Liver (tissue), 9 donors: ENCODE measurements around the gene CACNA1C. TPM values are rescaled to one million over a fixed set of nuclear protein-coding genes. Genes with fewer than 3 reads are reported as not detected.

Source experiments
- DNase-seq: peaks from one replicate; pipeline ENCODE4 v3.0.0-alpha.2; 2017; ENCODE audit warnings: low spot score
- H3K27ac ChIP-seq, 2 donors: one replicate each; pipeline ENCODE4 v1.7.0; 2013; ENCODE audit warnings: inconsistent platforms in 2 of 2, low read length in 2 of 2, control low read depth in 1 of 2, low read depth in 1 of 2, mild to moderate bottlenecking in 1 of 2
- H3K27me3 ChIP-seq, 4 donors: one replicate each; pipeline versions ENCODE4 v1.6.1 to v1.7.0; 2013; ENCODE audit warnings: low read length in 3 of 4, inconsistent platforms in 1 of 4, mild to moderate bottlenecking in 1 of 4, moderate library complexity in 1 of 4; ENCODE audit not compliant: control insufficient read depth in 4 of 4, insufficient read depth in 4 of 4
- H3K36me3 ChIP-seq, 4 donors: one replicate each; pipeline versions ENCODE4 v1.6.1 to v1.7.0; 2013; ENCODE audit warnings: low read length in 3 of 4, mild to moderate bottlenecking in 3 of 4, low read depth in 1 of 4, moderate library complexity in 1 of 4; ENCODE audit not compliant: control insufficient read depth in 4 of 4, insufficient read depth in 3 of 4
- H3K4me1 ChIP-seq, 4 donors: one replicate each; pipeline versions ENCODE4 v1.6.1 to v1.7.0; 2013; ENCODE audit warnings: low read length in 3 of 4, mild to moderate bottlenecking in 3 of 4, moderate library complexity in 1 of 4; ENCODE audit not compliant: control insufficient read depth in 4 of 4, insufficient read depth in 4 of 4
- H3K4me3 ChIP-seq, 3 donors: one replicate each; pipeline versions ENCODE4 v1.6.1 to v1.7.0; 2013; ENCODE audit warnings: low read length in 3 of 3, control low read depth in 1 of 3, low read depth in 1 of 3, mild to moderate bottlenecking in 1 of 3
- H3K9ac ChIP-seq, 2 donors: one replicate each; pipeline ENCODE4 v1.7.0; 2013; ENCODE audit warnings: low read length in 2 of 2, mild to moderate bottlenecking in 2 of 2, moderate library complexity in 2 of 2, control low read depth in 1 of 2, low read depth in 1 of 2
- H3K9me3 ChIP-seq, 4 donors: one replicate each; pipeline versions ENCODE4 v1.6.1 to v1.7.0; 2013; ENCODE audit warnings: low read length in 3 of 4; ENCODE audit not compliant: control insufficient read depth in 4 of 4
- EGR1 ChIP-seq, 2 donors: IDR thresholded peaks; 2 replicates each; pipeline ENCODE4 v1.6.1; 2016 to 2018; ENCODE audit warnings: antibody characterized with exemption in 2 of 2, low read depth in 2 of 2
- FOXA1 ChIP-seq: IDR thresholded peaks from 2 replicates; pipeline ENCODE4 v1.6.1; 2016; ENCODE audit warnings: antibody characterized with exemption
- GABPA ChIP-seq, 2 donors: IDR thresholded peaks in 1 of 2; conservative IDR thresholded peaks in 1 of 2; 2 replicates each; pipeline ENCODE4 v1.6.1; 2016; ENCODE audit warnings: antibody characterized with exemption in 2 of 2, mild to moderate bottlenecking in 1 of 2, moderate library complexity in 1 of 2
- HNF4A ChIP-seq, 2 donors: conservative IDR thresholded peaks; 2 replicates each; pipeline ENCODE4 v1.6.1; 2016; ENCODE audit warnings: antibody characterized with exemption in 2 of 2, mild to moderate bottlenecking in 2 of 2
- HNF4G ChIP-seq: IDR thresholded peaks from 2 replicates; pipeline ENCODE4 v1.6.1; 2016; ENCODE audit warnings: antibody characterized with exemption
- JUND ChIP-seq, 2 donors: IDR thresholded peaks; 2 replicates each; pipeline ENCODE4 v1.6.1; 2016; ENCODE audit warnings: antibody characterized with exemption in 2 of 2
- NR2F2 ChIP-seq: IDR thresholded peaks from 2 replicates; pipeline ENCODE4 v1.6.1; 2016; ENCODE audit warnings: antibody characterized with exemption
- RAD21 ChIP-seq, 2 donors: IDR thresholded peaks; 2 replicates each; pipeline ENCODE4 v1.6.1; 2016; ENCODE audit warnings: antibody characterized with exemption in 2 of 2, mild to moderate bottlenecking in 2 of 2
- RXRA ChIP-seq, 2 donors: IDR thresholded peaks; 2 replicates each; pipeline ENCODE4 v1.6.1; 2017 to 2018; ENCODE audit warnings: antibody characterized with exemption in 2 of 2, mild to moderate bottlenecking in 1 of 2
- TAF1 ChIP-seq: conservative IDR thresholded peaks from 2 replicates; pipeline ENCODE4 v1.6.1; 2016; ENCODE audit warnings: antibody characterized with exemption, mild to moderate bottlenecking
- YY1 ChIP-seq: IDR thresholded peaks from 2 replicates; pipeline ENCODE4 v1.6.1; 2016; ENCODE audit warnings: antibody characterized with exemption, mild to moderate bottlenecking
- ZBTB33 ChIP-seq: IDR thresholded peaks from 2 replicates; pipeline ENCODE4 v1.6.1; 2016; ENCODE audit warnings: antibody characterized with exemption
- WGBS: extraction: QIAGEN DNeasy Blood & Tissue Kit; methylation state at CpG from one replicate; pipeline ENCODE4 v1.1.7; 2013; 5-methylcytosine and 5-hydroxymethylcytosine counted together
- polyA plus RNA-seq, 2 donors: library from polyadenylated mRNA; stranded (reverse) in 1 of 2; unstranded in 1 of 2; fragments of 200-250 nt in 1 of 2; fragments of >200 nt in 1 of 2; fragmentation: Nextera tagmentation in 1 of 2; extraction: Ambion mirVana in 1 of 2; gene quantifications; one replicate each; pipeline versions ENCODE4 v1.2.1 to v1.2.3, GENCODE V29; 2013 to 2015
- total RNA-seq, 2 donors: library from RNA; depleted of rRNA; stranded (reverse); fragments of >200 nt; gene quantifications; one replicate each; pipeline ENCODE4 v1.2.3, GENCODE V29; 2014
- TF ChIP-seq, protein P1 (sequence below): IDR thresholded peaks from 2 replicates; pipeline ENCODE4 v1.6.1; 2016; ENCODE audit warnings: antibody characterized with exemption, mild to moderate bottlenecking
- TF ChIP-seq, protein P2 (sequence below): IDR thresholded peaks from 2 replicates; pipeline ENCODE4 v1.6.1; 2016; ENCODE audit warnings: antibody characterized with exemption
- TF ChIP-seq, protein P3 (sequence below): fragments of 150-350 bp; IDR thresholded peaks from 2 replicates; pipeline ENCODE4 v1.5.1; 2017; ENCODE audit warnings: improper control_type of control experiment, low read depth, low read length; ENCODE audit not compliant: missing input control
- donor health status: healthy.
- donor health status: healthy.
- donor health status: healthy.
- donor health status: healthy.
- donor health status: healthy.

The CACNA1C gene
- total and polyA plus RNA-seq, 4 donors = 0.23 to 1.9 (median 0.41) TPM

DNA sequence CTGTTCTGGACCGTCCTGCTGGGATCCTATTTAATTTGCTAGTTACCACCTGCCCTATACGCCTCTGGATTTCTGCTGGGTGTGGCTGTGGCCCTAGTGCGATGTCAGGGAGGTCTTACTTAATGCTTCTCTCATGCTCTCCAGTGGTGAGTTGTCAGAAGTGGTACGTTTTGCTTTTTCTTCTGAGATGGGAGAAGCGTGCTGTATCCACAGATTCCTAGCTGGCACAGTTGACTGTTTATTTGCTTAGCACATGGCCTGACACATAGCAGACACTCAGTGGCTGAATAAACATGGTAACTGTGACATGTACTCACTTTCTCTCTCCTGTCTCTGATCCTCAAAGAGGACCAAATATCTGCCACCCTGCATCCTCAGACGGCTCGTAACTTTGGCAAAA lies 107.3 kb downstream of the CACNA1C start (continued):
- no peak for TF ChIP-seq ZBTB33

- no peaks in the 10 kb centered on the region for H3K27me3 ChIP-seq
- H3K4me1 ChIP-seq = peaks cover 0 to 4% (median 3%) of the 10 kb centered on the region in 4 donors
- H3K9ac ChIP-seq = no peak overlapping the region
- H3K27ac ChIP-seq = no peak overlapping the region
- H3K36me3 ChIP-seq = no peaks in the 10 kb centered on the region
- TF ChIP-seq, protein P1, sequence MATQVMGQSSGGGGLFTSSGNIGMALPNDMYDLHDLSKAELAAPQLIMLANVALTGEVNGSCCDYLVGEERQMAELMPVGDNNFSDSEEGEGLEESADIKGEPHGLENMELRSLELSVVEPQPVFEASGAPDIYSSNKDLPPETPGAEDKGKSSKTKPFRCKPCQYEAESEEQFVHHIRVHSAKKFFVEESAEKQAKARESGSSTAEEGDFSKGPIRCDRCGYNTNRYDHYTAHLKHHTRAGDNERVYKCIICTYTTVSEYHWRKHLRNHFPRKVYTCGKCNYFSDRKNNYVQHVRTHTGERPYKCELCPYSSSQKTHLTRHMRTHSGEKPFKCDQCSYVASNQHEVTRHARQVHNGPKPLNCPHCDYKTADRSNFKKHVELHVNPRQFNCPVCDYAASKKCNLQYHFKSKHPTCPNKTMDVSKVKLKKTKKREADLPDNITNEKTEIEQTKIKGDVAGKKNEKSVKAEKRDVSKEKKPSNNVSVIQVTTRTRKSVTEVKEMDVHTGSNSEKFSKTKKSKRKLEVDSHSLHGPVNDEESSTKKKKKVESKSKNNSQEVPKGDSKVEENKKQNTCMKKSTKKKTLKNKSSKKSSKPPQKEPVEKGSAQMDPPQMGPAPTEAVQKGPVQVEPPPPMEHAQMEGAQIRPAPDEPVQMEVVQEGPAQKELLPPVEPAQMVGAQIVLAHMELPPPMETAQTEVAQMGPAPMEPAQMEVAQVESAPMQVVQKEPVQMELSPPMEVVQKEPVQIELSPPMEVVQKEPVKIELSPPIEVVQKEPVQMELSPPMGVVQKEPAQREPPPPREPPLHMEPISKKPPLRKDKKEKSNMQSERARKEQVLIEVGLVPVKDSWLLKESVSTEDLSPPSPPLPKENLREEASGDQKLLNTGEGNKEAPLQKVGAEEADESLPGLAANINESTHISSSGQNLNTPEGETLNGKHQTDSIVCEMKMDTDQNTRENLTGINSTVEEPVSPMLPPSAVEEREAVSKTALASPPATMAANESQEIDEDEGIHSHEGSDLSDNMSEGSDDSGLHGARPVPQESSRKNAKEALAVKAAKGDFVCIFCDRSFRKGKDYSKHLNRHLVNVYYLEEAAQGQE = no peak
- peak; percentile 77 for TF ChIP-seq NR2F2
- WGBS = 68% methylated on average over 10 of the region's 10 CpGs
- H3K4me3 ChIP-seq = no peak overlapping the region
- H3K9me3 ChIP-seq = no peaks in the 10 kb centered on the region
- no peak for DNase-seq
Observed at GRCh38 chr12:2161473-2161872, 108.7 kb downstream of the CACNA1C start.

- no peak overlapping the region for H3K9ac ChIP-seq
- H3K27me3 ChIP-seq = no peaks in the 10 kb centered on the region
- H3K9me3 ChIP-seq = peaks cover 0 to 7% (median 2%) of the 10 kb centered on the region in 4 donors
- no peaks in the 10 kb centered on the region for H3K36me3 ChIP-seq
- 50% methylated on average over 17 of the region's 17 CpGs for WGBS
- peak overlapping the region in 1 of 2 donors; percentile 35 for H3K27ac ChIP-seq
- DNase-seq = peak; percentile 52
- H3K4me1 ChIP-seq = peaks cover 0 to 4% (median 3%) of the 10 kb centered on the region in 4 donors
- no peak overlapping the region for H3K4me3 ChIP-seq
- peak; percentile 56 to 74 for TF ChIP-seq RXRA (IDR thresholded peaks at IDR 0.05)
- TF ChIP-seq GABPA (IDR thresholded peaks at IDR 0.05 in 1 of 2, conservative IDR thresholded peaks at IDR 0.05 in 1 of 2) = no peak
- no peak for TF ChIP-seq FOXA1
- TF ChIP-seq, protein P2, sequence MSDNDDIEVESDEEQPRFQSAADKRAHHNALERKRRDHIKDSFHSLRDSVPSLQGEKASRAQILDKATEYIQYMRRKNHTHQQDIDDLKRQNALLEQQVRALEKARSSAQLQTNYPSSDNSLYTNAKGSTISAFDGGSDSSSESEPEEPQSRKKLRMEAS = peak; percentile 22
- TF ChIP-seq ZBTB33 = no peak
- TF ChIP-seq EGR1 (IDR thresholded peaks at IDR 0.05; ENCODE audit: low read depth in 2 of 2) = peak in 1 of 2 donors; percentile 62
- TF ChIP-seq, protein P3, sequence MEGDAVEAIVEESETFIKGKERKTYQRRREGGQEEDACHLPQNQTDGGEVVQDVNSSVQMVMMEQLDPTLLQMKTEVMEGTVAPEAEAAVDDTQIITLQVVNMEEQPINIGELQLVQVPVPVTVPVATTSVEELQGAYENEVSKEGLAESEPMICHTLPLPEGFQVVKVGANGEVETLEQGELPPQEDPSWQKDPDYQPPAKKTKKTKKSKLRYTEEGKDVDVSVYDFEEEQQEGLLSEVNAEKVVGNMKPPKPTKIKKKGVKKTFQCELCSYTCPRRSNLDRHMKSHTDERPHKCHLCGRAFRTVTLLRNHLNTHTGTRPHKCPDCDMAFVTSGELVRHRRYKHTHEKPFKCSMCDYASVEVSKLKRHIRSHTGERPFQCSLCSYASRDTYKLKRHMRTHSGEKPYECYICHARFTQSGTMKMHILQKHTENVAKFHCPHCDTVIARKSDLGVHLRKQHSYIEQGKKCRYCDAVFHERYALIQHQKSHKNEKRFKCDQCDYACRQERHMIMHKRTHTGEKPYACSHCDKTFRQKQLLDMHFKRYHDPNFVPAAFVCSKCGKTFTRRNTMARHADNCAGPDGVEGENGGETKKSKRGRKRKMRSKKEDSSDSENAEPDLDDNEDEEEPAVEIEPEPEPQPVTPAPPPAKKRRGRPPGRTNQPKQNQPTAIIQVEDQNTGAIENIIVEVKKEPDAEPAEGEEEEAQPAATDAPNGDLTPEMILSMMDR = no peak
- no peak for TF ChIP-seq HNF4G
- TF ChIP-seq TAF1 = no peak
- no peak for TF ChIP-seq YY1
- TF ChIP-seq, protein P1 = no peak
- TF ChIP-seq HNF4A (conservative IDR thresholded peaks at IDR 0.05) = peak in 1 of 2 donors; percentile 55
- TF ChIP-seq JUND (IDR thresholded peaks at IDR 0.05) = peak in 1 of 2 donors; percentile 49
- peak; percentile 85 for TF ChIP-seq NR2F2
- peak in 1 of 2 donors; percentile 2 for TF ChIP-seq RAD21 (IDR thresholded peaks at IDR 0.05)
Observed at GRCh38 chr12:2163177-2163941, 110.6 kb downstream of the CACNA1C start.
